NOMO-1 treated with DMSO at 0.1 percent for 48 hours (cell line): ENCODE measurements around the gene DDC.
"Not testable (repeated sequence)": the region's sequence is repeated elsewhere in the genome, so short reads cannot be mapped to it uniquely, and the experiment has no call there.

ENCODE experiments used
- DNase-seq: peaks from one replicate; lab custom pipeline; 2025; ENCODE audit not compliant: unreplicated experiment; lab: John Stamatoyannopoulos, UW

The DDC gene

DNA sequence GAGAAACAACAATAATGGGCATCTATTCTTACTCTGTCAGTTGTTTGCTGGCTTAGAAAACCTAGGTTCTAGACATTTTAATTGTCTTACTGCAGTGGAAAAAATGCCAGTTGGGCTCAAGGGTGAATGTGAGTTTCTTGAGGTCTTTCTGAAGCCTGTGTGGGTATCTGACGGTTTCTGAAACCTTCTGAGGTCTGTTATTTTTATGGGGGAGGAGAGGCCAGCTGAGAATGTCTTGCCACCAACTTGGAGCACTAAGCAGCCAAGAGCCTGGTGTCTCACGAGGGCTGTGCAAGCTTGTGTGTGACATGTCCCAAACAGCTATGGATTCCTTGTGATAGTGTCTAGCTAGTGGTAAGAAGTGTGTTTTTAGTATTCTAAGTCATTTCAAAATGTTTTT, 24.2 kb upstream of the DDC start:
- DNase-seq, result no peak

DNA sequence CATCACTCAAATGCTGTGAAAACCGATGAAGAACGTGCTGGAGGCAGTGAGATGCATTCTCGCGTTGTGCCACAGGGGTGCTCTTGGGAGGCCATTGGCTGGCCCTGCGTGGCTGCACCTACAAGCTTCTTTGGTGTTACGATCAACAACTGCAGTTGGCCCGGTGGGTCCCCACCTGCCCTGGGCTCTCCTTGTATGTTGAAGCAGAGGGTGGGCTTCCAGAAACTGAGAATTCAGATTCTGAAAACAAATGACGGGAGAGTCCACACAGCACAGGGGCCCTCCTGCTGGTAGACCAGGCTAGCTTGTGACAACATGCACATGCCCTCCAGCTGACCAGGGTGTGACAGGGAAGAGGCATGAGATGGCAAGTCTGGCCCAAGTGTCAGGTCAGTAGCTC, 23.7 kb upstream of the DDC start:
- no peak for DNase-seq

DNA sequence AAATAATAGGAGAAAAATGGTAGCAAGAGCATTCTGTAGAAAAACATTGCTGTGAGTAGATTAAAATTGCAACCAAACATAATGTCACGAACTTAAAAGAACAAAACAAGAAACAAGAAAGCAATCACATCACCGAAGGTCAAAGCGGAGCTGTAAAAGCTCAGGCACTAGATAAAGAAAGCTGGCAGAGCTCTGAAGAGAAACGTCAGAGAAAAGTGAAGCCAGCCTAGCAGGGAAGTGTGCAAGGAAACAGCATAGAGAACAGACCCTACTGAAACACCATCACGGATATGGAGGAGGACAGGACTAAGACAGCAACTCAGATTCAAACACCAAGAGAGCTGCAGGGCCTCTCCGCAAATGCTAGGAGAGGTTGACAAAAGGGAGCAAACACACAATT, 22.5 kb upstream of the DDC start:
- no peak for DNase-seq

DNA sequence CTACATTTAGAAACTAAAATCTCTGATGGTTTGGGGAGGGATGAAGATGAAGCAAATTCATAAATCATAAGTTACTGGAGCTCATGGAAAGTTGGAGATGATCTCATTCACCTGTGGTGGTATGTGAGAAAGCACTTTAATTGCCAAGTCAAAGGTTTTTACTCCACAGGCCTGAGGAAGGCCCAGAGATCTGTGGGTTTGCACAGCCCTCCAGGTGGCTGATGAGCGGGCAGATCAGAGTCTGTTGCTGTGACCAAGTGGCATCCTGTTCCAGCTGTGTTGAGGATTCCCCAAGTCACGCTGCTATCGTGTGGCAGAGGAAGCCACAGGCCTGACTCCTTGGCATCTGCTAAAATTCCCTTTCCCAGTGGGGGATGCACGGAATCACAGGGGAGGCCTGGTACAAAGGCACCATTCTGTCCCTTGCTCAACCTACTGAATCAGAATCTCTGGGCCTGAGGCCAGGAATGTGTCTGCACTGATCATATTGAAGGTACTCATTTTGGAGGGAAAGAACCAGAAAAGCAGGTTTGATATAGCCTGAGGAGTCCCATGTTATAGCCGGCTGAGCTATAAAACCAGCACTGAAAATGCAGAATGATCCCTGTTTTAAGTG, 19.7 kb upstream of the DDC start:
- no peak for DNase-seq

DNA sequence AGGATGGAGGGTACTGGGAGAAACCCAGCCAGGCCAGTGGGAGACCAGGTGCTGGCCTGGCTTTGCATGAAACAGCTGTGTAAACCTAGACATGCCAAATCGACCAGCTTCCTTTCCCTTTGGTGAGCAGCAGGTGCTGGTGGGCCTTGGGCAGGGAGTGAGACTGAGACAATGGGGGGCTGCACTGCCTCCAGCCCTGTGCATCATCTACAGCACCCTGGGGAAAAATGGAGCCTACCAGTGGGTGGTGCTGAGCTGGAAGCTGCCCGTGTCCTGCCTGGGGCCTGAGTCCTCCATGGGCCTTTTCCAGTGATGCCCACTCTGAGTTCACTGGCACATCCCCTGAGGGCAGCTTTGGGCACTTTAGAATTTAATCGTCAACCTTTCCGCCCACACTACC, 19.2 kb upstream of the DDC start:
- no peak for DNase-seq

DNA sequence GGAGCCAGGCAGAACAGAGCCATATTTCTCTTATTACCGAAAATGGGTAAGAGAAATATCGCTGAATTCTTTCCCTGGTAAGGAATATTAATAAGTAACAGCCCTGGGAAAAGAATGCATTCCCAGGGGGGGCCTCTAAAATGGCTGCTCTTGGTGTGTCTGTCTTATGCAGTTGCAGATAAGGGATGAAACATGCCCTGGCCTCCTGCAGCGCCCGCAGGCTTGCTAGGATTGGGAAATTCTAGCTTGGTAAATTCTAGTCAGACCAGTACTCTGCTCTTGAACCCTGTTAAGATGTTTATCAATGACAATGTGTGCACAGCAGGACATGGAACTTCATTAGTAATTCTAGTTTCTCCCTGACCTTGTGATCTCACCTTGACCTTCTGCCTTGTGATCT, 18.1 kb upstream of the DDC start:
- not testable (repeated sequence) for DNase-seq

DNA sequence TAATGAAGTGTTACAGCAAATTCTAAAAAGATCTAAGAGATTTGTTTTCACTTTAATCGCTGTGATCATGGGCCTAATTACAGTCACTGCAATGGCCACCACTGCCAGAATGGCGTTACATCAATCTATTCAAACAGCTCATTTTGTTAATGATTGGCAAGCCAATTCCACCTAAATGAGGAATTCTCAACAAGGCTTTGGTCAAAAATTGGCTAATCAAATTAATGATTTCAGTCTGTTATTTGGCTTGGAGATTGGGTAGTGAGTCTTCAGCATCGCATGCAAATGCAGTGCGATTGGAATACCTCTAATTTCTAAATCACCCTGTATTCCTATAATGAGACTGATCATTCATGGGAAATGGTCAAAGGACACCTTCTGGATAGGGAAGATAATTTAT, 17.1 kb upstream of the DDC start:
- DNase-seq, result not testable (repeated sequence)

DNA sequence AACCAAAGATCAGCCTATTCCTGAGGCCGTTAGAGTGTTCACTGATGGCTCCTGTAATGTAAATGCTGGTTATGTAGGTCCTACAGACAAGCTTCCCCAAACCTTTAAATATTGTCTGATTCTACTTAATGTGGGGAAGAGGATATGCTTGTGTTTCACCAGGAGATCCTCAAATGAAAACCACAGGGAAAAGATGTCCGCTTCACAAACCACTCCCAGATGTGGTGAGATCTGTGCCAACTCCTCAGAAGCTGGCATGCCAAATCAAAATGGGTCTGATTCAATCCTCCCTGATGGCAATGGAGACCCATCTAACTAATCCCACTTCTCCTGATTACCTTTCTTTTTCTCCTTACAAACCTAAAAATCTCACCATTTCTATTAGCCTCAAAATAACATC, 15.5 kb upstream of the DDC start:
- not testable (repeated sequence) for DNase-seq

DNA sequence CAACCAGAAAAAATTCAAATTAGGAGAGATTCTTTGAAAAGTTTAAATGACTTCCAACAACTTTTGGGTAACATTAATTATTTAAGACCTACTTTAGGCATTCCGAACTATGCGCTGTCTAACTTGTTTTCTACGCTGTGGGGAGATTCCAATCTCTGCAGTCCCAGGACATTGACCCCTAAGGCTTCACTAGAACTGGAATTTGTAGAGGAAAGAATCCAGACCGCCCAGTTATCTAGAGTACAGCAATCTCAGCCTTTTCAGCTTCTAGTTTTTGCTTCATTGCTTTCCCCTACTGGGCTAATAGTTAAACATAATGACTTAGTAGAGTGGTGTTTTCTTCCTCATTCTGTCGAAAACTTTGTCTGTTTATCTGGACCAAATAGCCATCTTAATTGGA, 14.9 kb upstream of the DDC start:
- DNase-seq, result no peak

DNA sequence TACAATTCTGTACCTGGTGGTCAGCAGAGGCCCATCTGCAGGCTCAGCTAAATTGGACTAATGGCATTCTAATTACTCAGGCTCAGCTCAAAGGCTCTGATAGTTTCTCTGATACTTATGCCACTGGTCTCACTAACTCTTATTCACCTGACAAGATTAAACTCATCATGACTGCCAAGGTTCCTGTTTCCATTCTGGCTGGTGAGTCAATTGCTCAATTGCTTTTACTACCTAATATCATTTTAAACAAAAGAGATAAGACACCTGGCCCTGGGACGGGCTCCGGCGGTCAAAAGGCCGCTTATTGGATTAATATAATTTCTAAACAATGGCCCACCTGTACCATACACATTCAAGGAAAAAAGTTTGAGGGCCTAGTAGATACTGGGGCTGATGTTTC, 12.9 kb upstream of the DDC start:
- DNase-seq, result not testable (repeated sequence)

DNA sequence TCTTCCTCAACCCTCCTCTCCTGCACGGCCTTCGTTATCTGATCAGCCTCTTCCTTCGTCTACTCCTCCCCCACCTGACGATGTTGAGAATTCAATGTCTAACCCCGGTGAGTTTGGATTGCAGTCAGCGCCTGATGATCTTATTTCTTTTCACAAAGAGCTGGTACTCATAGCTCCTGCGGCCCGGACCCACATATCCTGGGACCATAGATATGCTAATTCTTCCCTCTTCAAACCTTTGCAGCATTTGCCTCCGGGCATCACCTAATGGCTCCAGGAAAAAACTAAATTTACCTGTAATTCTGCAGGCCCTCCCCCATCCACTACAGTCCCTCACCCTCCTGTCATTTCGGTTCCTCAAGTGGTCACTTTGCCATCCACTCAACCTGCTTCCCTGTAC, 12.4 kb upstream of the DDC start:
- no peak for DNase-seq

DNA sequence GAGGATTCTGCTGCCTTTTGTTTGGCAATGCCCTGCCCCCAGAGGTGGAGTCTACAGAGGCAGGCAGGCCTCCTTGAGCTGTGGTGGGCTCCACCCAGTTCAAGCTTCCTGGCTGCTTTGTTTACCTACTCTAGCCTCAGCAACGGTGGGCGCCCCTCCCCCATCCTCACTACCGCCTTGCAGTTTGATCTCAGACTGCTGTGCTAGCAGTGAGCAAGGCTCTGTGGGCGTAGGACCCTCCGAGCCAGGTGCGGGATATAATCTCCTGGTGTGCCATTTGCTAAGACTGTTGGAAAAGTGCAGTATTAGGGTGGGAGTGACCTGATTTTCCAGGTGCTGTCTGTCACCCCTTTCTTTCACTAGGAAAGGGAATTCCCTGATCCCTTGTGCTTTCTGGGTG, 11.2 kb upstream of the DDC start:
- DNase-seq, result not testable (repeated sequence)

DNA sequence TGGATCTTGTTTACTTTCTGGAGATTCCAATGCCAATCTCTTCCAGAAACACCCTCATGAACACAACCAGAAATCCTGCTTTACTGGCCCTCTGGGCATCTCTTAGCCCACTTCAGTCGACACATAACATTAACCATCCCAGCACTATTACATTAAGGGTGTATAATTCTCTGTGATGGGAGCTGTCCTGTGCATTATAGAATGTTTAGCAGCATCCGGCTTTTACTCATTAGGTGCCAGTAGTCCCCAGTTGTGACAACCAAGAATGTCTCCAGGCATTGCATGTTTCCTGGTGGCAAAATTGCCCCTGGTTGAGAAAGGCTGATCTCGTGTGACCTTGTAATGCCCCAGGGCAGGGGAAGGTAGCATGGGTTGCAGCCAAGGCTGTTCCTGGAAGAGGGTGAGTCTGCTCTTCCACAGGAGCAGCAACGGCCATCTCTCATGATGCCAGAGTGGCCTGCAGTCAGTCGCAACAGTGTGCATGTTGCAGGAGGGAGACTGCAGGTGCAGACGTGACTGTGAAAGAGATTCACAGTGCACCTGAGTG, 2.6 kb upstream of the DDC start:
- DNase-seq, result no peak

DNA sequence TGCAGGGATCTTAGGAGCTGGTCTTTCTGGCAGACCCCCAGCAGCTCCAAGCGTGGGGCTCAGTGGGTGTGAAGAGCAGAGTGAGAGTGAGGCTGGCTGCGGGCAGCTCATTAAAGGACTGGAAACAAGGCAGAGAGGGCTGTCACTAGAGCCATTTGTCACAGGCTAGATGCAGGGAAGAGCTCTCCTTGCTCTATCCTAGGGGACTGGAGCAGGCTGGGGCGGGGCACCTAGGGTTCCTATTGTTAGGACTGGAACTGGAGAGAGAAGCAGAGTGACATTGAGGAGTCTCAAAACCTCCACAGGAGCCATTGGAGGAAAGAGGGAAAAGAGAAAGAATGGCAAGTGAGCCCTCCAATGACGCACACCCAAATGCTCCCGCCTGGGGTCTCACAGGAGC, 772 bp upstream of the DDC start:
- DNase-seq, result no peak

DNA sequence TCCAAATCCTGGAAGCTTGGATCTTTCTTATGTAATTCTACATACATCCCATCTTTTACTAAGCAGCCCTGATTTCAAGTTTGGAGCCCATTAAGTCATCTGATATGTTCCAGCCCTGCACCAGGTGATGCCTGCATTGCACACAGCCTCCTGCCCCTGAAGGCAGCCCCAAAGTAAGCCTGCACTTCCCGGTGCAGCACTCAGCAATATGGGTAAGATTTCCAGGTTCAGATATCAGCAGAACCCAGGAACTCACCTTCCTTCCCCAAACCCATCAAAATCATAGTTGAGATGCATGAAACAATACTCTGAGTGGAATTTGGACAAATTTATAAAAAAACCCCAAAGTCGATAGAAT, 333 bp upstream of the DDC start:
- no peak for DNase-seq

DNA sequence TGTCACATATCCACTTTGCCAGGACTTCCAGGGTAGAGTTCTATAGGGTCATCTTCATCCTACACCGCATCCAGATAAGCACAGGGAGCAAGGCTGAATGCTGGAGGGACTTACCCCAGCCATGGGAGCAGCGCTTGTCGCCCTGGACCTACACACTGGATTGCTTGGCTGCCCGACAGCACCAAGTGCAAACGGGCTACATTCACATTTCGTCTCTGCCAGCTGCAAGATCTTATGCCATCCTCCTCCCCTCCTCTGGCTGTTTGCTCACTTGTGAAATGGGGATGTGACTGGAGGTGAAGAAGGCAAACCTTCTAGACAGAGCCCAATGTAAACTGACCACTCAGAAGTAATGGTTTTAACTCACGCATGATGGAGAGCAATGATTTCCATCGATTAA, 1.0 kb downstream of the DDC start:
- no peak for DNase-seq

DNA sequence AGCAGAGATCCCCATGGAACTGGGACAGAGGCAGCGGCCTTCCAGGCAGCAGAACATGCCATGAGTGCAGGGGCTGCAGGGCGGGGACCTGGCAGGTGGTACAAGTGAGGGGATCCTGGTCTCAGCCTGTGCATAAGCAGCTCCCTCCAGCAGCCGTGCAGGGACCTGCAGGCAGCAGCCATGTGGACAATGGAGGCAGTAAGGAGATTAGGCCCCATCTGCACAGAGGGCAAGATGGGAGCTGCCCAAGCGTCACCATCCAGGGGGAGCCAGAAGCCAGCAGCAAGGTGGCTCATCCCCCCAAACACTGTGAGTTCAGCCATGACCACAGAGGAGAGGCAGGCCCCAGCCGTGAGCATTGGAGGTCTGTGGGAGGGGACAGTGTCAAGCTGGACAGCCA, 3.1 kb downstream of the DDC start:
- no peak for DNase-seq

DNA sequence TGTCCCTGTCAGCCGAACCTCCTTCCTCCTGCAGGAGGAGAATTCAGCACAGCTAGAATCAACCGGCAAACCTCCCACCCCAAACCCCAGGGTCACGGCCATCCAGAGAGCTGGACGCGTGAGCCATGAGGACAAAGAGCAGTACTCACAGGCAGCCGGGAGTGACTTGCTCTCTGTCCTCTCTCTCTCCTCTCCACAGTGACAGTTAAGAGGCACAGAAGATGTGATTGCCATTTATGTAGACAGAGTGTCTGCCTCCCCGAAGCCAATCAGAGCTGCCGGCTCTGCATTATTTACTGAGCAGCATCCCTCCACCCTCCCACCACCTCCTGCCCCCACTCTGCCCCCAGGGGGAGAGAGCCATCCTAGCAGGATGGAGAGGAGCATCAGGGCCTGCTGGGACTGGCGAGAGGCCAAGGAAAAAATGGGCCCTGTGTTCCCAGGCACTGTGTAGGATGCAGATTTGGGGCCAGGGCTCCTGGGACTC, 4.3 kb downstream of the DDC start:
- DNase-seq, result no peak

DNA sequence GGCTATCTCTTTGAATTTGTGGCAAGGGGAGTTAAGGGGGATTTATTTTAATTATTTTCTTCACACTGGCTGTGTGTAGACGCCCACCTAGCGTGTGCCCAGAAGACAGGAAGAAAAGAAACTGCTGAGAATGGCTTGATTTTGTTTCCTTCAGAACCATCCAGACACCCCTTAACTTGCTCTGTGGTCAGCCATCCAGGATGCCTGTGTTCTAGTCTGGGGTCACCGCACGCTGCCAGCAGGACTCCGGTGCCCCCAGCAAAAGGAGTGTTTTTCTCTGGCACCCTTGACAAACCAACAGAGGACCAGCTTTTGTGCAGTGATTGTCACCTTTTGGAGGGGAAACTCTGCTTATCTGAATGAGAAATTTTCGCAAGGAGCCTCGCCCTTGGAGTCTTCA, 5.3 kb downstream of the DDC start:
- DNase-seq, result no peak

DNA sequence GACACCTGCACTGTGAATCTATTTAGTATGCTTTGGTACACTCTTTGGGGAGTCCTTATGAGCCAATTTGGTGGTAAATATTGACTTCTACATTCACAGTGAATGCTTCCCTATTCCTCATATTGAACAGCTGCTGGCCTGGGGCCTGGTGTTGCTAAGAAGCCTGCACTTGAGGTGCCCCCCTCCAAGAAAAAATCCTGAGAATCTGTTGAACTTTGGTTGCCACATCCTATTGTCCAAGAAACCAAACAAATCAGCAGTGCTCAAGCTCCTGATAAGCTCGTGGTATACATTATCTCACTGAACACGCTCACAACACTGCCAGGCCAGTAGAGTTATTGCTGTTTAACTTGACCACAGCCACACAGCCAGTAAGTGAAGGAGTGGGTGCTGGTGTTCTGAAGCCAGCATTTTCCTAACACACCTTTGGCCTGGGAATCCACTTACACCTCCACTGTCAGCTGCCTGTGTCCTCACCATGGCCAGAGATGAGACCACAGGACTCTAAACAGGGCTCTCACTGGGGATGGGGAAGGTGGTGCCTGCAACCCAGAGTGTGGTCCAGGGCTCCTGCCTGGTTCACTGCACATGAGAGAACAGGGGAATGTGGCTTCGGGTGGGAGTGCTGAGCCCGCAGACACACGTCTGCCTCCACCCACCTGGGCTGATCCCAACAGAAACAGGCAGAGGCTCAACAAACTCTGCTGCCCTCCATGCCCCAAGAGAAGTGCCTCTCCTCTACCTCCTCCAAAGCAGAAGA, 6.7 kb downstream of the DDC start:
- no peak for DNase-seq

DNA sequence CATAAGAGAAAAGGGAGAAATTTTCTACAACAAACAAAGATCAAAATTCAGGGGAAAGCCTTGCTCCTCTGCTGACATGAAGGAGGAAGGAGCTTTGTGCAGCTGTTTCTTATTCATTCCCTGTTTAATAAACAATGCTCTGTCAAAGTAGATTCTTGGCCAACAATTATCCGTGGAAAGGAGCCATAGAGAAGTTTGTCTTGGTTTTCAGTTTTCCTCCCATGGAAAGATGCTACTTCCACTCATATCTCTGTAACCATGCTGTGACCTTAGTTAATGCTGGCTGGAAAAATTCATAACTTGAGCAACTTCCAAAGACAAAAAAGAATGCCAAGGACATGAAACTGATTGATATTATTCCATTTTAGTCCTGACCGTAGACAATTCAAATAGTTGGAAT, 8.1 kb downstream of the DDC start:
- DNase-seq, result no peak

DNA sequence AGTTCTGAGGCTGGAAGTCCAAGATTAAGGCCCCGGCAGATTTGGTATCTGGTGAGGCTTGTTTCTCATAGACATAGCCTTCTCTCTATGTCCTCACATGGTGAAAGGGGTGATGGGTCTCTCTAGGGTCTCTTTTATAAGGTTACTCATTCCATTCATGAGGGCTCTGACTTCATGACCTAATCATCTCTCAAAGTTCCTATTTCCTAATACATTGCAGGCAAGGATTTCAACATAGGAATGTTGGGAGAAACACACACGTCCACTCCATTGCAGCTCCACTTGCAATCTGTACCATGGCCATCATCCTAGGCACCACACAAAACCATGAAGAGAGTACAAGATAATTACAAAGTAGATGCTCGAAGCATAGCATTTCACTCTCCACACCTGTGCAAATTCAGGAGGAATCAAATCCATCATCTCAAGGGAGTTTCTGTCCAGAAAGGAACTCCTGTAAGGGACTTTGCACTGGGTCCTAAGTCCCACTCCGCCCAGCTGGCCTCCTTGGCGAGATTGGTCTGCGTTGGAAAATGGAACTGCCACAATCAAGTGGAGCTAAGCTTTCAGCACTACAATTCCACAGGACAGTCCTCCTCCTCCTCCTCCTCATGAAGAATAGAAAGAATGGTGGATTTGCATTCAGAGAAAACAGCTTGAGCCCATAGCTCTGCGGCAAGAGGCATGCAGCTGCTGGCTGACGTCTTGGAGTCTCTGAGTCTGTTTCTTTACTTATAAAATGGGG, 8.8 kb downstream of the DDC start:
- no peak for DNase-seq
